Heart right ventricle (tissue), 16 donors: ENCODE results near the gene SCYGR3. TPM values are rescaled to one million over a fixed set of nuclear protein-coding genes. Genes with fewer than 3 reads are reported as not detected.
A peak's percentile ranks its signal among the peaks of the same experiment; 100 is the strongest.

Source experiments
- ATAC-seq, 8 donors: fragments of 200-7000 bp; cut with Tn5 transposase; one replicate each; pipeline ENCODE4 v1.9.1; 2020; ENCODE audit warnings: mild to moderate bottlenecking in 8 of 8, moderate library complexity in 8 of 8, moderate number of reproducible peaks in 1 of 8
- DNase-seq, 2 donors: peaks; one replicate each; pipeline ENCODE4 v3.0.0-alpha.2; 2020
- H3K27ac ChIP-seq, 10 donors: fragments of 200-600 bp; sonication (generic) in 2 of 10; one replicate each; pipeline versions ENCODE4 v1.5.0 to v1.8.0; 2020 to 2022; ENCODE audit warnings: mild to moderate bottlenecking in 3 of 10
- H3K27me3 ChIP-seq, 7 donors: fragments of 200-600 bp; one replicate each; pipeline ENCODE4 v1.8.0; 2021 to 2022; ENCODE audit warnings: mild to moderate bottlenecking in 2 of 7
- H3K36me3 ChIP-seq, 9 donors: fragments of 200-600 bp; sonication (generic) in 1 of 9; one replicate each; pipeline versions ENCODE4 v1.5.0 to v1.8.0; 2020 to 2022; ENCODE audit warnings: mild to moderate bottlenecking in 2 of 9
- H3K4me1 ChIP-seq, 9 donors: fragments of 200-600 bp; sonication (generic) in 1 of 9; one replicate each; pipeline versions ENCODE4 v1.5.0 to v1.8.0; 2020 to 2022; ENCODE audit warnings: mild to moderate bottlenecking in 4 of 9
- H3K4me3 ChIP-seq, 10 donors: fragments of 200-600 bp; sonication (generic) in 2 of 10; one replicate each; pipeline versions ENCODE4 v1.5.0 to v1.8.0; 2020 to 2022; ENCODE audit warnings: mild to moderate bottlenecking in 7 of 10, moderate library complexity in 2 of 10
- H3K9me3 ChIP-seq, 11 donors: fragments of 200-600 bp in 10 of 11; sonication (generic) in 2 of 11; one replicate each; pipeline versions ENCODE4 v1.5.0 to v1.8.0; 2013 to 2022; ENCODE audit warnings: mild to moderate bottlenecking in 2 of 11, control low read depth in 1 of 11, moderate library complexity in 1 of 11
- CTCF ChIP-seq, 9 donors: fragments of 200-600 bp; sonication (generic) in 2 of 9; IDR thresholded peaks; one replicate each; pipeline versions ENCODE4 v1.5.0 to v1.8.0; 2021 to 2022; ENCODE audit warnings: antibody characterized with exemption in 9 of 9, mild to moderate bottlenecking in 5 of 9, moderate library complexity in 1 of 9
- WGBS, 2 donors: extraction: QIAGEN DNeasy Blood & Tissue Kit; methylation state at CpG; one replicate each; pipeline ENCODE4 v1.1.7; 2013; ENCODE audit warnings: inconsistent platforms in 1 of 2; 5-methylcytosine and 5-hydroxymethylcytosine counted together
- intact Hi-C, 10 donors: fragments of 100-400 bp; cut with DNase I; formaldehyde crosslinking; loops; one replicate each; pipeline versions ENCODE4 v1.11.1 to v1.14.2; 2022
- polyA plus RNA-seq, 2 donors: library from polyadenylated mRNA; stranded (reverse); fragments of 200-250 nt; gene quantifications; one replicate each; pipeline ENCODE4 v1.2.3, GENCODE V29; 2013
- total RNA-seq, 10 donors: library from RNA; stranded (reverse); fragmentation: NEBNext Ultra II Directional in 3 of 10; extraction: Animal tissue kit (Norgen Biotek cat#: 25700) in 3 of 10; gene quantifications; one replicate each; pipeline versions ENCODE4 v1.2.1 to v1.2.4, GENCODE V29; 2021 to 2023
- donor health status: Arrhythmogenic right ventricular cardiomyopathy.
- donor health status: ischemic (EF 13 %, LVEDD 7.1; RV severe dilation, severe dysfunction).
- donor health status: healthy with polysubstance abuse.
- donor health status: DM: no; HTN: yes; CAD: no.
- donor health status: DM: no; HTN: no; CAD: no.
- donor health status: ischemic (EF 25% LVEDD 6.9; RV normal size, moderate dysfunction).
- donor health status: ischemic (EF 25% LVEDD 5.7; RV mildly dilated, moderate dysfunction).
- donor health status: healthy.
- donor health status: DM: yes; HTN: yes; CAD: no.
- donor health status: Ischemic cardiomyopathy.
- donor health status: ischemic (EF 35%, LVEDD 5.7; RV mildly dilated, moderate dysfunction).
- donor health status: nonischemic (EF 11% LVEDD 7.7; RV severe dilation, severe dysfunction).
- donor health status: DM: yes; HTN: yes; CAD: no.
- donor health status: PGD.
- donor health status: ischemic (EF 29% LVEDD 5.4; RV normal size, mild dysfunction).
- donor health status: nonischemic (EF 23%, LVEDD 6.1; RV moderate dilation, normal function).

SCYGR3 gene
- total and polyA plus RNA-seq, 12 donors = not detected

- no peak for DNase-seq
- Histone ChIP-seq H3K4me1 (peaks cover 0 to 27% (median 0%) of the 10 kb centered on the region in 9 donors), H3K4me3 (no peak overlapping the region), H3K36me3 (no peaks in the 10 kb centered on the region), H3K27ac (peak overlapping the region in 1 of 10 donors; percentile 71), H3K27me3 (peaks cover 0 to 4% (median 0%) of the 10 kb centered on the region in 7 donors), H3K9me3 (no peaks in the 10 kb centered on the region)
- WGBS, 2 donors = 53 to 65% methylated on average over 1 of the region's 1 CpG
- intact Hi-C loops = loop anchor here in 9 of 10 donors (5.0 to 10.0 kb wide), 6 partner anchors 112 to 251 kb away; partner anchors contain the start of gene AGFG1 (in 2 of the 9)
- ATAC-seq = peak in 4 of 8 donors; percentile 24 to 93 (median 65)
- no peak for TF ChIP-seq CTCF (IDR thresholded peaks at IDR 0.05)
Measured at GRCh38 chr2:227655454-227655853, 40.8 kb upstream of the SCYGR3 start.

- DNase-seq (no peak), ATAC-seq (no peak)
- intact Hi-C loops = loop anchor here in 3 of 10 donors (10.0 kb wide), 3 partner anchors 180 to 250 kb away; partner anchors contain the start of gene AGFG1 (in 2 of the 3)
- Histone ChIP-seq H3K9me3 (no peaks in the 10 kb centered on the region), H3K4me3 (no peak overlapping the region), H3K36me3 (no peaks in the 10 kb centered on the region), H3K27me3 (peaks cover 0 to 9% (median 0%) of the 10 kb centered on the region in 7 donors), H3K27ac (peak overlapping the region in 1 of 10 donors; percentile 71), H3K4me1 (peaks cover 0 to 27% (median 0%) of the 10 kb centered on the region in 9 donors)
- 63 to 81% methylated on average over 1 of the region's 1 CpG for WGBS, 2 donors
- TF ChIP-seq CTCF (IDR thresholded peaks at IDR 0.05) = no peak
Measured at GRCh38 chr2:227654426-227654825, 39.8 kb upstream of the SCYGR3 start.

GRCh38 chr2:227653419-227653818 lies 38.8 kb upstream of the SCYGR3 start:
- Histone ChIP-seq H3K27ac (peak overlapping the region in 1 of 10 donors; percentile 71), H3K4me3 (no peak overlapping the region), H3K36me3 (no peaks in the 10 kb centered on the region), H3K9me3 (no peaks in the 10 kb centered on the region), H3K27me3 (peaks cover 0 to 11% (median 0%) of the 10 kb centered on the region in 7 donors), H3K4me1 (peaks cover 0 to 27% (median 0%) of the 10 kb centered on the region in 9 donors)
- intact Hi-C loops = loop anchor here in 3 of 10 donors (10.0 kb wide), 3 partner anchors 179 to 249 kb away; partner anchors contain the start of gene AGFG1 (in 2 of the 3)
- no peak for TF ChIP-seq CTCF (IDR thresholded peaks at IDR 0.05)
- DNase-seq = no peak
- ATAC-seq = peak in 1 of 8 donors; percentile 41
- WGBS, 2 donors = 50 to 51% methylated on average over 4 of the region's 4 CpGs

- WGBS, 2 donors = 82 to 88% methylated on average over 5 of the region's 5 CpGs
- Histone ChIP-seq H3K9me3 (no peaks in the 10 kb centered on the region), H3K4me1 (no peaks in the 10 kb centered on the region), H3K4me3 (no peak overlapping the region), H3K36me3 (no peaks in the 10 kb centered on the region), H3K27ac (no peak overlapping the region), H3K27me3 (peaks cover 0 to 5% (median 0%) of the 10 kb centered on the region in 7 donors)
- DNase-seq (no peak), ATAC-seq (no peak)
- TF ChIP-seq CTCF (IDR thresholded peaks at IDR 0.05) = no peak
- intact Hi-C loops = no loop called here
Measured at GRCh38 chr2:227643990-227644551, 29.4 kb upstream of the SCYGR3 start.
